ENCODE data around the gene ITGB1.
"Not testable (repeated sequence)": the region's sequence is repeated elsewhere in the genome, so short reads cannot be mapped to it uniquely, and the experiment has no call there.

The ITGB1 gene

DNA sequence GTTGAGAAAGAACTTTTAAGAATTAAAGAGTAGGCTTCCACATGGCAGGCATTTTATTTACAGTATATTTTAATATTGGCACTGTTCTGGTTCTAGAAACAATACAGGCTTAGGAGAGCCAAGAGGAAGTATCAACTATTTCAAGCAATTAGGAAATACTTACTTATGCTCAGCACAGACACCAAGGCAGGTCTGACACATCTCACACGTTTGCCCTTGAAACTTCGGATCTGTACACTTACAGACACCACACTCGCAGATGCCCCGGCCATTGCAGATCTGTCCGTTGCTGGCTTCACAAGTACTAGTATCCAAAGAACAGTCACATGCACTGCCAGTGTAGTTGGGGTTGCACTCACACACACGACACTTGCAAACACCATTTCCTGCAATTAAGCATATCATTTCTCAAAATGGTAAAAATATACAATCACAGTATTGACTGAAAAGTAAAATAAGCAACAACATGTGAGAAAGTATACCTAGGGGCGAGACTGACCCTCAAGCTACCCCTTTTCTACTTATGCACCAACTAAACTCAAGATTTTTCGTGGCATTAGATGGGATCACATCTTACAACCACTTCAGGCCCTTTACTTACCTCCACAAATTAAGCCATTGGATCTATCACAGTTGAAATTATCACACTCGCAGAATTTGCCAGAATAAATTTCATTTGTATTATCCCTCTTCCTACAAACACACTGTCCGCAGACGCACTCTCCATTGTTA, 46.6 kb downstream of the ITGB1 start:
- ChIA-PET CTCF (no interaction called here), POLR2A (ENCODE audit: low non-redundant PET) (no interaction called here)
- no peak for DNase-seq (ENCODE audit: low spot score)
- TF ChIP-seq, protein P1, sequence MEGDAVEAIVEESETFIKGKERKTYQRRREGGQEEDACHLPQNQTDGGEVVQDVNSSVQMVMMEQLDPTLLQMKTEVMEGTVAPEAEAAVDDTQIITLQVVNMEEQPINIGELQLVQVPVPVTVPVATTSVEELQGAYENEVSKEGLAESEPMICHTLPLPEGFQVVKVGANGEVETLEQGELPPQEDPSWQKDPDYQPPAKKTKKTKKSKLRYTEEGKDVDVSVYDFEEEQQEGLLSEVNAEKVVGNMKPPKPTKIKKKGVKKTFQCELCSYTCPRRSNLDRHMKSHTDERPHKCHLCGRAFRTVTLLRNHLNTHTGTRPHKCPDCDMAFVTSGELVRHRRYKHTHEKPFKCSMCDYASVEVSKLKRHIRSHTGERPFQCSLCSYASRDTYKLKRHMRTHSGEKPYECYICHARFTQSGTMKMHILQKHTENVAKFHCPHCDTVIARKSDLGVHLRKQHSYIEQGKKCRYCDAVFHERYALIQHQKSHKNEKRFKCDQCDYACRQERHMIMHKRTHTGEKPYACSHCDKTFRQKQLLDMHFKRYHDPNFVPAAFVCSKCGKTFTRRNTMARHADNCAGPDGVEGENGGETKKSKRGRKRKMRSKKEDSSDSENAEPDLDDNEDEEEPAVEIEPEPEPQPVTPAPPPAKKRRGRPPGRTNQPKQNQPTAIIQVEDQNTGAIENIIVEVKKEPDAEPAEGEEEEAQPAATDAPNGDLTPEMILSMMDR (conservative IDR thresholded peaks at IDR 0.05; ENCODE audit: low read depth): no peak
- no peak overlapping the region for H3K27ac ChIP-seq

DNA sequence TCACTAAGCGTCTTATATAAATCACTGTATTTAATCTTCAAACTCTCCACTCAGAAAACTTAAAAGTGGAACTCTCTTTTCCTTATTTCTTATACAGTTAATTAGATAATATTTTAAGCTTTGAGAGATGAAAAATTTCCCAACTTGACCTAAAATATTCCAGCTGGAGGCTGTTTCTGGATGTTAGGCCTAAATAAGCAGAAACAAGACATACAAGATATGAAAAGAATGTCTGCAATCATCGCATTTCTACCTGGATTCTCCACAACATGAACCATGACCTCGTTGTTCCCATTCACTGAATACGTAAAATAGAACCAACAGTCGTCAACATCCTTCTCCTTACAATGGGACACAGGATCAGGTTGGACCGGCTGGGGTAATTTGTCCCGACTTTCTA, 48.1 kb downstream of the ITGB1 start:
- CTCF ChIA-PET: not testable (repeated sequence)

DNA sequence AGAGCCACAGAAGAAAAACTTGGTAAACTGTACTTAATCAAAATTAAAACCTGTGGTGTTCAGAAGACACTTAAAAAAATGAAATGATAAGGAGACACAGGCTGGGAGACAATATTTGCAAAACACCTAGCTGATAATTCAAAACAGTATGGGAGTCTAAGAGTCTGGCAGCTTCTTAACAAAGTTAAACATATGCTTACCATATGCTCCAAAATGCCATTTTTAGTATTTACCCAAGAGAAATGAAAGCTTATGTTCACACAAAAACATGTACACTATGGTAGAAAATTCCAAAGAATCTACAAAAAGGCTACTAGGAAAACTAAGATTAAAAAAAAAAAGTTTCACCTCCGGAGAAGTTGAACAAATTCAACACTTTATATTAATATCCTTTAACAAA, 48.6 kb downstream of the ITGB1 start:
- no peak for DNase-seq (ENCODE audit: low spot score)
- POLR2A ChIA-PET (ENCODE audit: low non-redundant PET): no interaction called here
- CTCF ChIA-PET: no interaction called here
- TF ChIP-seq, protein P1 (conservative IDR thresholded peaks at IDR 0.05; ENCODE audit: low read depth): no peak
- no peak overlapping the region for H3K27ac ChIP-seq

More for the DNA sequence above, 48.1 kb downstream of the ITGB1 start:
- POLR2A ChIA-PET (ENCODE audit: low non-redundant PET); H3K27ac ChIP-seq; DNase-seq (ENCODE audit: low spot score): not testable (repeated sequence)

DNA sequence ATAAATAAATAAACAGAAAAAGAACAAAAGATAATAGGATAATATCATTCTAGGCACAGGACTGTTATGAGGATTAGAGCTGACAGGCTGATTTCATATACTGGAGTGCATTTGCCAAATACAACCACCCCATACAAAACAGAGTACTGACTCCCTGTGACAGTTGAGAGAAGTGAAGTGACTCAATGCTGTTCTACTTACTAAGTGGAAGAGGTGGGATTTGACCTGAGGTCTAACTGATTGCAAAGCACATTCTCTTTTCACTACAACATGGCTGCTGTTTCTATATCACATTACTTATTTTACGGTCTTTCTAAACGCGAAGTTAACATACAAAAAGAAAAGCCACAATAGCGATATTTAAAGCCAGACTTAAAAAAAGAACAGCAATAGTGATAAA, 51.4 kb downstream of the ITGB1 start:
- ChIA-PET POLR2A (ENCODE audit: low non-redundant PET) (no interaction called here), CTCF (no interaction called here)
- TF ChIP-seq, protein P1 (conservative IDR thresholded peaks at IDR 0.05; ENCODE audit: low read depth): no peak
- DNase-seq (ENCODE audit: low spot score): no peak
- H3K27ac ChIP-seq: no peak overlapping the region; the same call in 1 of the 2 replicates

DNA sequence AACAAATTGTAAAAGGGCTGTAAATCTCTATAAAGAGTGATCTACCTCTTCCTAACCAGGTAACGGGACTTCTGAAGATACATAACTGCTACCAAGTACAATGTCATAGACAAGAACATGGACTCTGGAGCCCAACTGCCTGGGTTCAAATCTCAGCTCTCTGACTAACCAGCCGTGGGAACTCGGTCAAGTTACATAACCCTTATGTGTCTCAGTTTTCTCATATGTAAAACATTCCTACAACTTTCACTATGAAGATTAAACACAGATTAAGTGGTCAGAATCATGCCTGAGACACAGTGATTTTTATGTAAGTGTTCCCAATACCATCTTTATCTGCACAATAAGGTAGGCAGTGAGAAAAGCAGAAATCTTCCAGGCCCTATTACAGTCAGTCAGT, 52.6 kb downstream of the ITGB1 start:
- TF ChIP-seq, protein P1 (conservative IDR thresholded peaks at IDR 0.05; ENCODE audit: low read depth): no peak
- ChIA-PET CTCF (no interaction called here), POLR2A (ENCODE audit: low non-redundant PET) (no interaction called here)
- H3K27ac ChIP-seq: no peak overlapping the region
- no peak for DNase-seq (ENCODE audit: low spot score)

DNA sequence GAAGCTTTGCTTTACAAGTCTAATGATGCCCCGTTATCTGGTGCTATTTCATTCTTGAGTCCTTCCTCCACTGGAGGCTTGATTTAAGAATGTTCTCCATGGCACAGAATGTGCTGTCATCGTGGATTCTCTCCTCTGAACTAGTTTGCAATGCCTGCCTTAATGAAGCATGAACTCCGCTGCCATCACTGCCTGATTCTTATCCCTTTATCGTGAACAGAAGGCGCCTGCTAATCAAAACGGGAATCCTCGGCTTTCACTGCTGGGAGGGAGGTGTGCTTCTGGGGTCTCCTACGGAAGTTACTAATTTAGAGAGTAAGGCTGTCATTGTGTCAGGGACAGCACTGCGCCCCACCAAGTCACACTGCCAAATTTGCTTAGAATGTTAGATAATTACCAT, 56.2 kb downstream of the ITGB1 start:
- ChIA-PET CTCF (no interaction called here), POLR2A (ENCODE audit: low non-redundant PET) (no interaction called here)
- DNase-seq (ENCODE audit: low spot score): no peak
- TF ChIP-seq, protein P1 (conservative IDR thresholded peaks at IDR 0.05; ENCODE audit: low read depth): no peak
- no peak overlapping the region for H3K27ac ChIP-seq

DNA sequence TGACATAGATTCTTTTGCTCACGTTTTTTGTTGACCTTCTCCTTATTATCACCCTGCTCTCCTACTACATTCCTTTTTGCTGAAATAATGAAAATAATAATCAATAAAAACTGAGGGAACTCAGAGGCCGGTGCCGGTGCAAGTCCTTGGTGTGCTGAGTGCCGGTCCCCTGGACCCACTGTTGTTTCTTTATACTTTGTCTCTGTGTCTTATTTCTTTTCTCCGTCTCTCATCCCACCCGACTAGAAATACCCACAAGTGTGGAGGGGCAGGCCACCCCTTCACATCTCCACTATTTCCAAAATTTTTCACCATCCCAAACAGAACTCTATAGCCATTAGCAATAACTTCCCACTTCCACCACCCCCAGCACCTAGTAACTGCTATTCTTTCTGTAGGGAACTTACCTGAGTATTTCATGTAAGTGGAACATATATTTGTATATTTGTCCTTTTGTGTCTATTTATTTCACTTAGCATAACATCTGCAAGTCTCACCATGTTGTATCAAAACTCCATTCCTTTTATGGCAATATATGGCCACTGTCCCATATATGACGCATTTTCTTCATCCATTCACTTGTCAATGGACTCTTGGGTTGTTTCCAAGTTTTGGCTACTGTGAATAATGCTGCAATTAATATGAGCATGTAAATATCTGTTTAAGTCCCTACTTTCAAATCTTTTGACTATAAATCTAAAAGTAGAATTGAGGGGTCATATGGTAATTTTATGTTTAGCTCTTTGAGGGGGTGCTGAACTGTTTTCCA, 62.6 kb downstream of the ITGB1 start:
- DNase-seq (ENCODE audit: low spot score); POLR2A ChIA-PET (ENCODE audit: low non-redundant PET); H3K27ac ChIP-seq: not testable (repeated sequence)
- CTCF ChIA-PET: interaction anchor here (0.6 kb wide), 2 partner anchors 62 to 715 kb away, joined by 3 read pairs; no protein-coding TSS in a partner anchor

Data from RWPE1 (cell line).